ENCODE results near the gene TRMT2A.

Gene TRMT2A

GRCh38 chr22:20111045-20111688 lies 5.9 kb downstream of the TRMT2A start (continued):
- no peak for TF ChIP-seq ZNF302 (tag by site-specific recombination; IDR thresholded peaks at IDR 0.05; ENCODE audit: low read depth)
- no peak for TF ChIP-seq TCF7L2 (IDR thresholded peaks at IDR 0.05; ENCODE audit: borderline replicate concordance, low read depth, low read length)
- no peak for TF ChIP-seq ZSCAN23 (tag by site-specific recombination; IDR thresholded peaks at IDR 0.05)
- no peak for TF ChIP-seq ZNF560 (tag by site-specific recombination; IDR thresholded peaks at IDR 0.05; ENCODE audit: borderline replicate concordance)
- TF ChIP-seq ZNF776 (tag by site-specific recombination; IDR thresholded peaks at IDR 0.05; ENCODE audit: borderline replicate concordance): no peak
- no peak for TF ChIP-seq ZNF114 (tag by site-specific recombination; IDR thresholded peaks at IDR 0.05)
- TF ChIP-seq ZNF140 (tag by site-specific recombination; IDR thresholded peaks at IDR 0.05): no peak
- no peak for TF ChIP-seq ZNF26 (tag by site-specific recombination; IDR thresholded peaks at IDR 0.05)
- TF ChIP-seq SCRT2 (tag by site-specific recombination; IDR thresholded peaks at IDR 0.05): peak; percentile 75
- no peak for TF ChIP-seq ZNF626 (tag by site-specific recombination; IDR thresholded peaks at IDR 0.05)
- TF ChIP-seq REST (tag by site-specific recombination; IDR thresholded peaks at IDR 0.05): no peak
- no peak for TF ChIP-seq ZNF629 (tag by site-specific recombination; IDR thresholded peaks at IDR 0.05)
- TF ChIP-seq MZF1 (tag by site-specific recombination; IDR thresholded peaks at IDR 0.05; ENCODE audit: borderline replicate concordance): no peak
- TF ChIP-seq ZNF112 (tag by site-specific recombination; IDR thresholded peaks at IDR 0.05): no peak
- no peak for TF ChIP-seq ZNF398 (tag by site-specific recombination; IDR thresholded peaks at IDR 0.05)
- no peak for TF ChIP-seq HOXC10 (CRISPR knock-in tag; IDR thresholded peaks at IDR 0.05)
- TF ChIP-seq KLF17 (tag by site-specific recombination; IDR thresholded peaks at IDR 0.05): no peak
- no peak for TF ChIP-seq ZFP69B (tag by site-specific recombination; IDR thresholded peaks at IDR 0.05)
- TF ChIP-seq KLF9 (tag by site-specific recombination; IDR thresholded peaks at IDR 0.05; ENCODE audit: low read depth): 0 out of 2 replicates have a peak, but pooled peaks have one; percentile 24
- peak; percentile 38; the same call in 1 of the 2 replicates for TF ChIP-seq ZEB2 (tag by site-specific recombination; IDR thresholded peaks at IDR 0.05)
- TF ChIP-seq ZNF2 (tag by site-specific recombination; IDR thresholded peaks at IDR 0.05): peak; percentile 94
- no peak for TF ChIP-seq ZNF184 (tag by site-specific recombination; IDR thresholded peaks at IDR 0.05)
- 0 out of 2 replicates have a peak, but pooled peaks have one; percentile 14 for TF ChIP-seq ZBTB44 (tag by site-specific recombination; IDR thresholded peaks at IDR 0.05)
- TF ChIP-seq ZNF692 (tag by site-specific recombination; IDR thresholded peaks at IDR 0.05): no peak
- TF ChIP-seq ZNF335 (tag by site-specific recombination; conservative IDR thresholded peaks at IDR 0.05): no peak
- TF ChIP-seq ZNF248 (tag by site-specific recombination; IDR thresholded peaks at IDR 0.05): no peak
- no peak for TF ChIP-seq ZNF830 (tag by site-specific recombination; IDR thresholded peaks at IDR 0.05; ENCODE audit: low read depth)
- TF ChIP-seq CTCF (tag by site-specific recombination; IDR thresholded peaks at IDR 0.05): peak; percentile 97

Measured in HEK293 (cell line).